KMS-11 (cell line): Measurements from ENCODE around the gene COL13A1.

Experiments used
- H2AFZ ChIP-seq: fragments of 200-600 bp; sonication (generic); 2 replicates; pipeline ENCODE4 v1.6.1; 2016; ENCODE audit warnings: antibody characterized with exemption, mixed run types, low read depth
- H3K27ac ChIP-seq: fragments of 200-600 bp; sonication (generic); 2 replicates; pipeline ENCODE4 v1.6.1; 2016; ENCODE audit warnings: mild to moderate bottlenecking, mixed run types
- H3K27me3 ChIP-seq: fragments of 200-600 bp; sonication (generic); 2 replicates; pipeline ENCODE4 v1.6.1; 2017; ENCODE audit warnings: mild to moderate bottlenecking, low read depth, mixed run types, moderate library complexity; ENCODE audit not compliant: insufficient read depth
- H3K36me3 ChIP-seq: fragments of 200-600 bp; sonication (generic); 2 replicates; pipeline ENCODE4 v1.6.1; 2017; ENCODE audit warnings: mild to moderate bottlenecking, mixed run types; ENCODE audit not compliant: insufficient read depth
- H3K4me1 ChIP-seq: fragments of 200-600 bp; sonication (generic); 2 replicates; pipeline ENCODE4 v1.6.1; 2016; ENCODE audit warnings: mild to moderate bottlenecking, low read depth, mixed run types; ENCODE audit not compliant: poor library complexity, severe bottlenecking
- H3K4me2 ChIP-seq: fragments of 200-600 bp; sonication (generic); 2 replicates; pipeline ENCODE4 v1.7.0; 2016; ENCODE audit warnings: mild to moderate bottlenecking, mixed run types
- H3K4me3 ChIP-seq: fragments of 200-600 bp; sonication (generic); IDR thresholded peaks from 2 replicates; pipeline ENCODE4 v1.6.1; 2017; ENCODE audit warnings: low read depth, low read length, mixed read lengths; ENCODE audit not compliant: insufficient read depth
- H3K79me2 ChIP-seq: fragments of 200-600 bp; sonication (generic); 2 replicates; pipeline ENCODE4 v1.6.1; 2016; ENCODE audit warnings: low read depth, mixed run types; ENCODE audit not compliant: insufficient read depth
- H3K9ac ChIP-seq: fragments of 200-600 bp; sonication (generic); 2 replicates; pipeline ENCODE4 v1.6.1; 2016; ENCODE audit warnings: mild to moderate bottlenecking, mixed run types
- H4K20me1 ChIP-seq: fragments of 200-600 bp; sonication (generic); 2 replicates; pipeline ENCODE4 v1.6.1; 2016; ENCODE audit warnings: mild to moderate bottlenecking, mixed run types; ENCODE audit not compliant: insufficient read depth
- TF ChIP-seq, protein P1 (sequence below): fragments of 200-600 bp; sonication (generic); conservative IDR thresholded peaks from 2 replicates; pipeline ENCODE4 v1.6.1; 2017; ENCODE audit warnings: low read depth, mild to moderate bottlenecking, antibody characterized with exemption, low read length, moderate library complexity, mixed read lengths

The COL13A1 gene

DNA sequence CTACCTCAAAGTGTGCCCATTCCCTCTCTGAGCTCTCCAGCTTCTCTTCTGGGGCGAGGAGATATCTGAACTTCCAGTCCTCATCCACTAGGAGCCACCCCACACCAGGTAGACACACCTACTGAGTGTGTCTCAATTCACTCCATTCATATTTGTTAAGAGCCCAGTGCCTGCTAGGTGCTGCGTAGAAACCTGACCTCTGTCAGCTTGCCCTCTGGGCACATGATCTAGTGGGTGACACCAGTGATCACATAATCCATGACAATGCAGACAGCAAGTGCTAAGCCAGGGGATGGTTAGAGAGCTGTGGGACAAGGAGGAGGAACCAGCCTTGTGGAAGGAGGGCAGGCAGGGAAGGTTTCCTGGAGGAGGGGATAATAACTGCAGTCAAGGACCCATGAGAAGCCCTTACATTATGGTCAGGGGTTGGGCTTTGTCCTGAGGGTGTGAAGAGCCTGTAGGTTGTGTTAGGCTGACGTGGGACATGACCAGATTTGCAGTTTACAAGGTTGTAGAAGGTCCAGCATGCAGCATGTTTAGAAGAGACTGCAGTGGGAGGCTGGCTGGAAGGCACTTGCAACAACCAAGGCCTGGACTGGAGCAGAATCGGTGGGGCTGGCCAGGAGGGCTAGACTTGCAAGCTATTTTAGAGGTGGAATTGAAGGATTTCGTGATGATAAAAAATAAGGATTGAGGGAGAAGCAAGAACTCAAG is 81.8 kb downstream of the COL13A1 start:
- Histone ChIP-seq H3K4me1 (no peaks in the 10 kb centered on the region), H3K27me3 (peaks cover 29% of the 10 kb centered on the region; the same call in 1 of the 2 replicates), H3K27ac (no peak overlapping the region), H3K9ac (no peak overlapping the region), H2AFZ (no peak overlapping the region), H3K4me2 (no peak overlapping the region), H4K20me1 (no peaks in the 10 kb centered on the region), H3K36me3 (no peaks in the 10 kb centered on the region), H3K4me3 (no peak overlapping the region), H3K79me2 (no peaks in the 10 kb centered on the region)
- TF ChIP-seq, protein P1, sequence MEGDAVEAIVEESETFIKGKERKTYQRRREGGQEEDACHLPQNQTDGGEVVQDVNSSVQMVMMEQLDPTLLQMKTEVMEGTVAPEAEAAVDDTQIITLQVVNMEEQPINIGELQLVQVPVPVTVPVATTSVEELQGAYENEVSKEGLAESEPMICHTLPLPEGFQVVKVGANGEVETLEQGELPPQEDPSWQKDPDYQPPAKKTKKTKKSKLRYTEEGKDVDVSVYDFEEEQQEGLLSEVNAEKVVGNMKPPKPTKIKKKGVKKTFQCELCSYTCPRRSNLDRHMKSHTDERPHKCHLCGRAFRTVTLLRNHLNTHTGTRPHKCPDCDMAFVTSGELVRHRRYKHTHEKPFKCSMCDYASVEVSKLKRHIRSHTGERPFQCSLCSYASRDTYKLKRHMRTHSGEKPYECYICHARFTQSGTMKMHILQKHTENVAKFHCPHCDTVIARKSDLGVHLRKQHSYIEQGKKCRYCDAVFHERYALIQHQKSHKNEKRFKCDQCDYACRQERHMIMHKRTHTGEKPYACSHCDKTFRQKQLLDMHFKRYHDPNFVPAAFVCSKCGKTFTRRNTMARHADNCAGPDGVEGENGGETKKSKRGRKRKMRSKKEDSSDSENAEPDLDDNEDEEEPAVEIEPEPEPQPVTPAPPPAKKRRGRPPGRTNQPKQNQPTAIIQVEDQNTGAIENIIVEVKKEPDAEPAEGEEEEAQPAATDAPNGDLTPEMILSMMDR = no peak

DNA sequence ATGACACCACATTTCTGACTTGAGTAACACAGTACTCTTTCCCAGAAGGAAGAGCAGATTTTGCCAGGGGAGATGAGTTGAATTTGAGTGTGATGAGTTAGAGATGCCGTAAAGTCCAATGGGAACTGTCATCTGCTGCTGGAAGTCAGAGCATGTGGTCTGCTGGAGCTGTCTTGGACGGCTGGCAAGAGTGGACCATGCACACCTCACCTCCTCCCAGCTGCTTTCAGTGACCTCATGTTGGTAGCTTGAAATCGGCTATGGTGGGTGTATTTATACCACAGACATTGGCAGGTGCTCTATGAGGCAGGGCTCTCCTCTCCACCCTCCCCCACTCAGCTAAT is 82.3 kb downstream of the COL13A1 start:
- H3K27me3 ChIP-seq = peaks cover 28% of the 10 kb centered on the region; the same call in 1 of the 2 replicates
- no peak overlapping the region for H2AFZ ChIP-seq
- no peaks in the 10 kb centered on the region for H3K36me3 ChIP-seq
- no peak overlapping the region for H3K27ac ChIP-seq
- H3K4me2 ChIP-seq = no peak overlapping the region
- TF ChIP-seq, protein P1 = no peak
- H3K9ac ChIP-seq = no peak overlapping the region
- H3K79me2 ChIP-seq = no peaks in the 10 kb centered on the region
- H3K4me1 ChIP-seq = no peaks in the 10 kb centered on the region
- H3K4me3 ChIP-seq = no peak overlapping the region
- no peaks in the 10 kb centered on the region for H4K20me1 ChIP-seq

DNA sequence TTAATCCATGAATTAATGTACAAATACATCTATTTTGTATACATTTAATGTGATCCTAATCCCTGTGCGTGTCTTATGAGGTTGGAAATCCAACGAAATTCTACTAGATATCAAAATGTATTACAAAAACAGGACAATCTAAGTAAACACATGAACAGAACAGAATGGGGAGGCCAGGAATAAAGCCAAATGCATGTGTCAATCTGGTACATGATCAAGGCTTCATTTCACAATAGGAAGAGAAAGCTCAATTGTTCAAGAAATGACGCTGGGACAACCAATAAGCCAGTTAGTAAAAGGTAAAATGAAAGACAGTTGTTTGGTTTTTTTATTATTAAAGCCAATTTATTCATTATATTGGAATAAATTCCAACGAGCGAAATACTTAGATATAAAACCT is 83.0 kb downstream of the COL13A1 start:
- H3K4me1 ChIP-seq = no peaks in the 10 kb centered on the region
- H3K4me3 ChIP-seq = no peak overlapping the region
- TF ChIP-seq, protein P1 = no peak
- no peaks in the 10 kb centered on the region for H3K36me3 ChIP-seq
- peaks cover 21% of the 10 kb centered on the region; the same call in 1 of the 2 replicates for H3K27me3 ChIP-seq
- no peak overlapping the region for H3K9ac ChIP-seq
- H3K4me2 ChIP-seq = no peak overlapping the region
- no peak overlapping the region for H3K27ac ChIP-seq
- H4K20me1 ChIP-seq = no peaks in the 10 kb centered on the region
- no peak overlapping the region for H2AFZ ChIP-seq
- no peaks in the 10 kb centered on the region for H3K79me2 ChIP-seq

DNA sequence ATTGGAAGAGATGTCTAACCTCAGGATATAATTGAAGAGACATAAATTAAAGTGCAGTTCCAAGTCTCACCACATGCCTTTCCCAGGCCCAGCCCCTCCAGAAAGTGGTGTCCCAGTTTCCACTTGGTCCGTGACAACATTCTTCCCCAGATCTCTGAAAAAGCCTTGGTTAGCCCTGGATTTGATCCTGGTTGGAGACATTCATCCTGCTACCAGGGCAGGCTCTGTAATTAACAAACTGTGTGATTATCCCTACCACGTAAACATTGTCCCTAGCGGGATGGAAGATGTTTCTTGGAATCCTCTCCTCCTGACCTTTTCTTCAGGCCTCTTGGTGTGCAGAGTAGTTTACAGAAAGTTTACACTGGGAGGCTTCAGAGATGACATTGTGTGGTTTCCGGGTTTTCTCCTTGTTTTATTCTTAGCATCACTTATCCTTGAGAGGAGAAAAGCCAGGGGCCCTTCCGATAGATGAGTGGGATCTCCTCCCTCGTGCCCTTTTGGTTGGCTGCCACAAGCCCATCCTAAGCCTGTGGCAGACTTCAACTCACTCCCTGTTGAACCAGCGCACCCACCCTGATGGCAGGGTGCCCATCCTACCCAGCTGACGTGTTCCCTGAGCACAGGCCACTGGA is 83.8 kb downstream of the COL13A1 start:
- Histone ChIP-seq H3K79me2 (no peaks in the 10 kb centered on the region), H3K27ac (no peak overlapping the region), H3K9ac (no peak overlapping the region), H3K4me1 (no peaks in the 10 kb centered on the region), H3K27me3 (peaks cover 24% of the 10 kb centered on the region; the same call in 1 of the 2 replicates), H3K4me3 (no peak overlapping the region), H4K20me1 (no peaks in the 10 kb centered on the region), H3K4me2 (no peak overlapping the region), H2AFZ (no peak overlapping the region), H3K36me3 (no peaks in the 10 kb centered on the region)
- TF ChIP-seq, protein P1 = peak; percentile 48
